ENCODE results near the gene SRGAP3. TPM values are rescaled to one million over a fixed set of nuclear protein-coding genes. Genes with fewer than 3 reads are reported as not detected.

SRGAP3 gene
- total RNA-seq, 1 experiment from 2014 or later = 0.24 TPM

DNA sequence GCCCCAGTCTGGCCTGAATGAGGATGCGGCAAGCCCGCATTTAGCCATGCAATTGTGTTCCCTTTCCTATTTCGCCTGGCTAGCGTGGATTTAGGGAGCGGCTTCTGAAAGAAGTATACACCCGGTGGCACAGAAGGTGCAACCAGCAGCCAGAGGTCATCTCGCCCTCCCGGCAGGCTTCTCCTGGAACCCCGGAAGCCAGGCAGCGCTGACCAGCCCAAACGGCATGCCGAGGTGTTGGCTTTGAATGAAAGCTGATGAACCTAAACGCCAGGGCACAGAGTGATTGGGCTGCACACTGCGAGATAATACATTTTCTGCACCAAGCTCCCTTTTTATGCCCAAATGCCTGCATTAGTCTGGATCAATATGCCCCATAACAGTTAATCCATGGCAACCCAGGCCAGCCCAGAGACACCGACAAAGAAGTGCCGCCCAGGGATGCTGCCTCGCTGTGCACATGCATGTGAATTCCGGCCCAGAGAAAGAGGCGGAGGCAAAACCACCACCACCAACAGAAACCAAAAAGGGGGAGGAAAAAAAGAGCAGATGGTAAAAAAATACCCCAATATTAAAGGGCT lies 1.4 kb downstream of the SRGAP3 start:
- DNase-seq (ENCODE audit: low read depth in 1 of 2, low spot score in 2 of 2) = no peak
- Histone ChIP-seq H3K9me3 (replicated peaks) (no peaks in the 10 kb centered on the region), H3K36me3 (no peaks in the 10 kb centered on the region), H3K4me3 (no peak overlapping the region), H3K27ac (no peak overlapping the region), H3K4me1 (replicated peaks) (no peaks in the 10 kb centered on the region; the same call in 1 of the 2 replicates), H3K27me3 (replicated peaks) (no peaks in the 10 kb centered on the region; the same call in 1 of the 2 replicates)

- no peak for DNase-seq (ENCODE audit: low read depth in 1 of 2, low spot score in 2 of 2)
- no peaks in the 10 kb centered on the region for H3K4me1 ChIP-seq (replicated peaks)
- no peaks in the 10 kb centered on the region; the same call in 1 of the 2 replicates for H3K27me3 ChIP-seq (replicated peaks)
- H3K4me3 ChIP-seq = no peak overlapping the region
- H3K9me3 ChIP-seq (replicated peaks) = no peaks in the 10 kb centered on the region
- no peak overlapping the region for H3K27ac ChIP-seq
- H3K36me3 ChIP-seq = no peaks in the 10 kb centered on the region
These were observed 2.0 kb downstream of the SRGAP3 start for GRCh38 chr3:9247361-9247940.

DNA sequence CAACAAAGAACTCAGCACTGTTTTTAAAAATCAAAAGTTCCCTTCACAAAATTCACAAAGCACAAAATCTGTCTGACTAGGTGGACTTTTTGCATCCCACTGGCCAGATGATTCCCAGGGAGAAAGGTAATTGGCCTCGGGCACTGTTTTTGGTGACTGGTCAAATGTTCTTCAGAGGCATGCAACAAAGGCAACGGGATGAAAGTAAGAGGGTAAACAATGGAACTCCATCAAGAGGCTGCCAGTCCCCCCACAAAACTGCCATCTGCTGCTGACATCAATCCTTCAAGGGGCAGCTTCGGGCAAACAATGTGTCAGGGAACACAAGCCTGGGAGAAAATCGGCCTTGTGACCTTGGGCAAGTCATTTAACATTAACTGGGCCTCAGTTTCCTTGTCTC lies 3.3 kb downstream of the SRGAP3 start:
- Histone ChIP-seq H3K36me3 (no peaks in the 10 kb centered on the region), H3K9me3 (replicated peaks) (no peaks in the 10 kb centered on the region), H3K4me3 (no peak overlapping the region)

DNA sequence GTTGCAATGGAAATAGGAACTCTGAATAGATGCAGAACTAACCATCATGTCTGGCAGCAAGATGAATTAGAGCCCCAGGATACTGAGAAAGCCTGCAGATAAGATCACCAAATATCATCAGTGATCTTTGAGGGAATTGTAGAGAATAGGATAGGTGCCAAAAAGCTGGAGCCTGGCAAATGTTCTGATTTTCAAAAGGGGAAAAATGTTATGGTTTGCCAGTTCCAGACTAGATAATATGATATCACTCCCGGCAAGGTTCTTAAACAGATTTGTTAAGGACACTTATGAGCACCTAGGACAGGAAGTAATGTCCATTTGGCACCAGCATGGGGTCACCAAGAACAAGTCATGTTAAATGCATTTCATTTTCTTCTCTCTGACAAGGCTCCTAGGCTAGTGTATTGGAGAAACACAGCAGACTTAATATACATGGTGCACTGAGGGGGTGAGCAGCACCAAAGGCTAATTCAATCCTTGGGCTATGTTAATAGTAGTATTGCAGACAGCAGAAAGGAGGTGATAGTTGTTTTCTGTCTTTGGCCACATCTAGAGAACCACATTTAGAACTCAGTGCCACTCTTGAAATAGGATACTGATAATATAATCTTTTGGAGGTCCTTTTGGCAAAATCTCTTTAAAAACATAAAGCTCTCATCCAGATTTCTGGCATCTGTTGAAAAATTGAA lies 4.8 kb downstream of the SRGAP3 start:
- Histone ChIP-seq H3K27ac (no peak overlapping the region), H3K27me3 (replicated peaks) (no peaks in the 10 kb centered on the region; the same call in 1 of the 2 replicates), H3K36me3 (no peaks in the 10 kb centered on the region), H3K4me1 (replicated peaks) (no peaks in the 10 kb centered on the region), H3K4me3 (no peak overlapping the region), H3K9me3 (replicated peaks) (no peaks in the 10 kb centered on the region)
- no peak for DNase-seq (ENCODE audit: low read depth in 1 of 2, low spot score in 2 of 2)

More for the DNA sequence above, 3.3 kb downstream of the SRGAP3 start:
- Histone ChIP-seq H3K27me3 (replicated peaks) (no peaks in the 10 kb centered on the region; the same call in 1 of the 2 replicates), H3K27ac (no peak overlapping the region), H3K4me1 (replicated peaks) (no peaks in the 10 kb centered on the region)
- no peak for DNase-seq (ENCODE audit: low read depth in 1 of 2, low spot score in 2 of 2)

- Histone ChIP-seq H3K36me3 (no peaks in the 10 kb centered on the region), H3K27ac (no peak overlapping the region), H3K27me3 (replicated peaks) (no peaks in the 10 kb centered on the region), H3K4me1 (replicated peaks) (no peaks in the 10 kb centered on the region), H3K9me3 (replicated peaks) (no peaks in the 10 kb centered on the region), H3K4me3 (no peak overlapping the region)
- no peak for DNase-seq (ENCODE audit: low read depth in 1 of 2, low spot score in 2 of 2)
These were observed 7.5 kb downstream of the SRGAP3 start for GRCh38 chr3:9241956-9242355.

DNA sequence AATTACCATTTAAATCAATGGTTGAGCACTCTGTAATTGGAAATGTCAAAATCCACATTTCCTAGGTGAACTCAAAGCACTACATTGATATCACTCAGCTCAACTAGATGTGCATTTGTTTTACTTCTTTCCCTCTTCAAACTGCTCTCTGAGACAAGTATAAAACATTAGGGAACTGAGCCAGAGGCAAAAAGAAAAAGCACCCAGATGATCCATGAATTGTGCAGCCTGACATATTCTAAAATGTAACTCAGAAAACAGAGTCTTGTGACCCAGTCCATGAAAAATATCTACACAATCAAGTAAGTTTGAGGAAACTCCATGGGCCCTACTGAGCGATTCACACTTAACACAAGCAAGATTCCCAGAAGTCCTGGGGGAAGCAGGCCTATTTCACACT lies 9.8 kb downstream of the SRGAP3 start:
- H3K27me3 ChIP-seq (replicated peaks) = no peaks in the 10 kb centered on the region
- H3K36me3 ChIP-seq = no peaks in the 10 kb centered on the region
- no peaks in the 10 kb centered on the region for H3K4me1 ChIP-seq (replicated peaks)
- no peak for DNase-seq (ENCODE audit: low read depth in 1 of 2, low spot score in 2 of 2)
- H3K4me3 ChIP-seq = no peak overlapping the region
- no peaks in the 10 kb centered on the region for H3K9me3 ChIP-seq (replicated peaks)
- H3K27ac ChIP-seq = no peak overlapping the region

DNA sequence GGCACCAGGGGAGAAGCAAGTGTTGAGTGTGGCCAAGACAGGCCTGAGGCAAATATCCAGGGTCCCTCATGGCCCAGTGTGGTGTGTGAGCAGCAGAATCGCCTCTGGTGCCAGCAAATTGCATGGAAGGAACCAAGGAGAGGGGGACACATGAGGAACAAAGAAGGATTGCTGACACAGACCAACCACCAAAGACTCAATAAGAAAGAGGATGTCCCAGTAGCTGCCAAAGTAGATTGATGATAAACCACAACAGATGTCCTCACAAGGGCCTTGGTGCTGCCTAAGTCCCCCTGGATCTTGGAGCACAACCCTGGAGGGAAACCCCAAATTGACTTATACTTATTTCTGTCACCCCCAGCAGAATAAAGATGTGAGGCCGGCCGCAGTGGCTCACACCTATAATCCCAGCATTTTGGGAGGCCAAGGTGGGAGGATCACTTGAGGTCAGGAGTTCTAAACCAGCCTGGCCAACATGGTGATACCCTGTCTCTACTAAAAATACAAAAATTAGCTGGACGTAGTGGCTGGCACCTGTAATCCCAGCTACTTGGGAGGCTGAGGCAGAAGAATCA lies 10.6 kb downstream of the SRGAP3 start:
- H3K4me1 ChIP-seq (replicated peaks) = no peaks in the 10 kb centered on the region
- no peak overlapping the region for H3K27ac ChIP-seq
- no peaks in the 10 kb centered on the region for H3K27me3 ChIP-seq (replicated peaks)
- H3K4me3 ChIP-seq = no peak overlapping the region
- DNase-seq (ENCODE audit: low read depth in 1 of 2, low spot score in 2 of 2) = no peak
- no peaks in the 10 kb centered on the region for H3K9me3 ChIP-seq (replicated peaks)
- no peaks in the 10 kb centered on the region for H3K36me3 ChIP-seq

GRCh38 chr3:9238276-9238675 lies 11.2 kb downstream of the SRGAP3 start:
- Histone ChIP-seq H3K36me3 (no peaks in the 10 kb centered on the region), H3K4me1 (replicated peaks) (no peaks in the 10 kb centered on the region), H3K9me3 (replicated peaks) (no peaks in the 10 kb centered on the region), H3K4me3 (no peak overlapping the region), H3K27ac (no peak overlapping the region), H3K27me3 (replicated peaks) (no peaks in the 10 kb centered on the region)
- no peak for DNase-seq (ENCODE audit: low read depth in 1 of 2, low spot score in 2 of 2)

GRCh38 chr3:9233814-9234600 lies 15.4 kb downstream of the SRGAP3 start:
- H3K27ac ChIP-seq = no peak overlapping the region
- DNase-seq (ENCODE audit: low read depth in 1 of 2, low spot score in 2 of 2) = no peak
- H3K36me3 ChIP-seq = no peaks in the 10 kb centered on the region
- no peaks in the 10 kb centered on the region for H3K4me1 ChIP-seq (replicated peaks)
- H3K9me3 ChIP-seq (replicated peaks) = no peaks in the 10 kb centered on the region
- peaks cover 4% of the 10 kb centered on the region; the same call in 1 of the 2 replicates for H3K27me3 ChIP-seq (replicated peaks)
- no peak overlapping the region for H3K4me3 ChIP-seq

DNA sequence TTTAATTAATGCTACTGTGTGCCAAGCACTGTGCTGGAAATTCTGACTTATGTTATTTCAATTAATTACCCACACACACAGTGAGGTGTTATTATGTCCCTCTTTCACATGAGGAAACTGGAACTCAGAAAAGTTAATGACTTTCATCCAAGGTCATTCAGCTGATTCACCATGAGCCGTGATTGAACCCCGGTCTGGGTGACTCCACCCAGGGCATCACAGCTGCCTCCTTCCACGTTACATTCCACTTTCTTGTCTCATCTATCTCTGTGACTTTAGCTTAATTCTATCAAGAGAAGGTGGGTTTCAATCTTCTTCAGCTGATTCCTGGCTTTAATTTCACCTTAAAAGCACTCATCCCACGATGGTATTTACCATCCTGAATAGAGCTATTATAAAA lies 16.3 kb downstream of the SRGAP3 start:
- H3K9me3 ChIP-seq (replicated peaks) = no peaks in the 10 kb centered on the region
- H3K4me3 ChIP-seq = no peak overlapping the region
- H3K4me1 ChIP-seq (replicated peaks) = no peaks in the 10 kb centered on the region
- DNase-seq (ENCODE audit: low read depth in 1 of 2, low spot score in 2 of 2) = no peak
- no peaks in the 10 kb centered on the region for H3K36me3 ChIP-seq
- H3K27me3 ChIP-seq (replicated peaks) = peaks cover 4% of the 10 kb centered on the region; the same call in 1 of the 2 replicates
- no peak overlapping the region for H3K27ac ChIP-seq

GRCh38 chr3:9231937-9232336 lies 17.5 kb downstream of the SRGAP3 start:
- H3K9me3 ChIP-seq (replicated peaks) = no peaks in the 10 kb centered on the region
- H3K36me3 ChIP-seq = no peaks in the 10 kb centered on the region
- peaks cover 4% of the 10 kb centered on the region; the same call in 1 of the 2 replicates for H3K27me3 ChIP-seq (replicated peaks)
- H3K4me1 ChIP-seq (replicated peaks) = no peaks in the 10 kb centered on the region
- H3K27ac ChIP-seq = no peak overlapping the region
- H3K4me3 ChIP-seq = no peak overlapping the region
- no peak for DNase-seq (ENCODE audit: low read depth in 1 of 2, low spot score in 2 of 2)

DNA sequence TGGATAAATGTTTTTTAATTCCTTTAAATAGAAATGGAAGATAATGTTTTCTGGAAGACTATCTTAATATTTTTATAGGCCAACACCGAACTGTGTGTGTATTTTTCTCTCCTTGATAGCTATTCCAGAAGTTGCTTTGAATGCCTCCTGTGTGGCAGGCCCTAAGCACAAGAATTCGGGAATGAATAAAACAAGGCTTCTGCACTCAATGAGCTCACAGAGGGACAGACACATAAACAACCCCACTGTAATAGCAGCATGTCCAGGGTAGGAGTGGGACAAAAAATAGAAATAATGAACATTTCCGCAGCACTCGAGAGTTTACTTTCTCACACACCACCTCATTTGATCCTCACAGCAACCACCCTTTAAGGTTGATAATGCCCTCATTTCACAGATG lies 18.0 kb downstream of the SRGAP3 start:
- Histone ChIP-seq H3K4me1 (replicated peaks) (no peaks in the 10 kb centered on the region), H3K27ac (no peak overlapping the region)

GRCh38 chr3:9231006-9231405 lies 18.4 kb downstream of the SRGAP3 start:
- H3K27me3 ChIP-seq (replicated peaks) = peaks cover 4% of the 10 kb centered on the region; the same call in 1 of the 2 replicates
- H3K27ac ChIP-seq = no peak overlapping the region

More for the DNA sequence above, 18.0 kb downstream of the SRGAP3 start:
- Histone ChIP-seq H3K27me3 (replicated peaks) (peaks cover 4% of the 10 kb centered on the region; the same call in 1 of the 2 replicates), H3K4me3 (no peak overlapping the region), H3K9me3 (replicated peaks) (no peaks in the 10 kb centered on the region), H3K36me3 (no peaks in the 10 kb centered on the region)
- no peak for DNase-seq (ENCODE audit: low read depth in 1 of 2, low spot score in 2 of 2)

More at GRCh38 chr3:9231006-9231405, 18.4 kb downstream of the SRGAP3 start:
- Histone ChIP-seq H3K36me3 (no peaks in the 10 kb centered on the region), H3K9me3 (replicated peaks) (no peaks in the 10 kb centered on the region), H3K4me3 (no peak overlapping the region), H3K4me1 (replicated peaks) (no peaks in the 10 kb centered on the region)
- no peak for DNase-seq (ENCODE audit: low read depth in 1 of 2, low spot score in 2 of 2)

Measured in SJSA1 (cell line).